Measurements from ENCODE around the gene REN.
A peak's percentile ranks its signal among the peaks of the same experiment; 100 is the strongest.

The REN gene

GRCh38 chr1:204188959-204189639, 23.0 kb upstream of the REN start:
- H3K9ac ChIP-seq (ENCODE audit: low read length), result no peak overlapping the region
- H3K36me3 ChIP-seq (ENCODE audit: control insufficient read depth, insufficient read depth, low read length, severe bottlenecking), result no peaks in the 10 kb centered on the region
- no peak overlapping the region for H3K4me3 ChIP-seq (ENCODE audit: low read length)
- no peak for DNase-seq (ENCODE audit: low read depth)
- H3K9me3 ChIP-seq (ENCODE audit: control insufficient read depth, low read length), result no peaks in the 10 kb centered on the region
- peaks cover 68% of the 10 kb centered on the region for H3K27me3 ChIP-seq (replicated peaks; ENCODE audit: control insufficient read depth, insufficient read depth, low read length)
- H3K4me1 ChIP-seq (ENCODE audit: control insufficient read depth, insufficient read depth, low read length), result no peaks in the 10 kb centered on the region

GRCh38 chr1:204186597-204186996, 20.5 kb upstream of the REN start:
- DNase-seq (ENCODE audit: low read depth), result no peak
- H3K9ac ChIP-seq (ENCODE audit: low read length), result no peak overlapping the region
- no peaks in the 10 kb centered on the region for H3K36me3 ChIP-seq (ENCODE audit: control insufficient read depth, insufficient read depth, low read length, severe bottlenecking)
- no peaks in the 10 kb centered on the region for H3K9me3 ChIP-seq (ENCODE audit: control insufficient read depth, low read length)
- peaks cover 54% of the 10 kb centered on the region for H3K27me3 ChIP-seq (replicated peaks; ENCODE audit: control insufficient read depth, insufficient read depth, low read length)
- H3K4me3 ChIP-seq (ENCODE audit: low read length), result no peak overlapping the region
- H3K4me1 ChIP-seq (ENCODE audit: control insufficient read depth, insufficient read depth, low read length), result no peaks in the 10 kb centered on the region

- no peak overlapping the region for H3K9ac ChIP-seq (ENCODE audit: low read length)
- no peaks in the 10 kb centered on the region for H3K4me1 ChIP-seq (ENCODE audit: control insufficient read depth, insufficient read depth, low read length)
- H3K27me3 ChIP-seq (replicated peaks; ENCODE audit: control insufficient read depth, insufficient read depth, low read length), result peaks cover 52% of the 10 kb centered on the region
- DNase-seq (ENCODE audit: low read depth), result no peak
- no peaks in the 10 kb centered on the region for H3K9me3 ChIP-seq (ENCODE audit: control insufficient read depth, low read length)
- H3K4me3 ChIP-seq (ENCODE audit: low read length), result no peak overlapping the region
- H3K36me3 ChIP-seq (ENCODE audit: control insufficient read depth, insufficient read depth, low read length, severe bottlenecking), result no peaks in the 10 kb centered on the region
These were observed 15.0 kb upstream of the REN start for GRCh38 chr1:204181116-204181515.

GRCh38 chr1:204180133-204180532, 14.0 kb upstream of the REN start:
- Histone ChIP-seq H3K9ac (ENCODE audit: low read length) (no peak overlapping the region), H3K4me1 (ENCODE audit: control insufficient read depth, insufficient read depth, low read length) (no peaks in the 10 kb centered on the region), H3K36me3 (ENCODE audit: control insufficient read depth, insufficient read depth, low read length, severe bottlenecking) (no peaks in the 10 kb centered on the region), H3K27me3 (replicated peaks; ENCODE audit: control insufficient read depth, insufficient read depth, low read length) (peaks cover 57% of the 10 kb centered on the region), H3K9me3 (ENCODE audit: control insufficient read depth, low read length) (no peaks in the 10 kb centered on the region), H3K4me3 (ENCODE audit: low read length) (no peak overlapping the region)
- no peak for DNase-seq (ENCODE audit: low read depth)

GRCh38 chr1:204178487-204179281, 12.5 kb upstream of the REN start:
- Histone ChIP-seq H3K36me3 (ENCODE audit: control insufficient read depth, insufficient read depth, low read length, severe bottlenecking) (no peaks in the 10 kb centered on the region), H3K9me3 (ENCODE audit: control insufficient read depth, low read length) (no peaks in the 10 kb centered on the region), H3K4me1 (ENCODE audit: control insufficient read depth, insufficient read depth, low read length) (no peaks in the 10 kb centered on the region), H3K4me3 (ENCODE audit: low read length) (no peak overlapping the region), H3K9ac (ENCODE audit: low read length) (no peak overlapping the region), H3K27me3 (replicated peaks; ENCODE audit: control insufficient read depth, insufficient read depth, low read length) (peaks cover 63% of the 10 kb centered on the region)
- DNase-seq (ENCODE audit: low read depth), result no peak

- no peak overlapping the region for H3K4me3 ChIP-seq (ENCODE audit: low read length)
- H3K4me1 ChIP-seq (ENCODE audit: control insufficient read depth, insufficient read depth, low read length), result no peaks in the 10 kb centered on the region
- no peaks in the 10 kb centered on the region for H3K9me3 ChIP-seq (ENCODE audit: control insufficient read depth, low read length)
- no peak overlapping the region for H3K9ac ChIP-seq (ENCODE audit: low read length)
- DNase-seq (ENCODE audit: low read depth), result no peak
- no peaks in the 10 kb centered on the region for H3K36me3 ChIP-seq (ENCODE audit: control insufficient read depth, insufficient read depth, low read length, severe bottlenecking)
- H3K27me3 ChIP-seq (replicated peaks; ENCODE audit: control insufficient read depth, insufficient read depth, low read length), result peaks cover 57% of the 10 kb centered on the region
These were observed 11.0 kb upstream of the REN start for GRCh38 chr1:204177133-204177532.

GRCh38 chr1:204176049-204176448, 9.9 kb upstream of the REN start:
- H3K36me3 ChIP-seq (ENCODE audit: control insufficient read depth, insufficient read depth, low read length, severe bottlenecking), result no peaks in the 10 kb centered on the region
- DNase-seq (ENCODE audit: low read depth), result no peak

GRCh38 chr1:204174958-204175357, 8.8 kb upstream of the REN start:
- no peak for DNase-seq (ENCODE audit: low read depth)
- Histone ChIP-seq H3K4me1 (ENCODE audit: control insufficient read depth, insufficient read depth, low read length) (no peaks in the 10 kb centered on the region), H3K9me3 (ENCODE audit: control insufficient read depth, low read length) (no peaks in the 10 kb centered on the region), H3K36me3 (ENCODE audit: control insufficient read depth, insufficient read depth, low read length, severe bottlenecking) (no peaks in the 10 kb centered on the region), H3K27me3 (replicated peaks; ENCODE audit: control insufficient read depth, insufficient read depth, low read length) (peaks cover 47% of the 10 kb centered on the region), H3K4me3 (ENCODE audit: low read length) (no peak overlapping the region), H3K9ac (ENCODE audit: low read length) (no peak overlapping the region)

More at GRCh38 chr1:204176049-204176448, 9.9 kb upstream of the REN start:
- H3K4me3 ChIP-seq (ENCODE audit: low read length), result no peak overlapping the region
- no peaks in the 10 kb centered on the region for H3K9me3 ChIP-seq (ENCODE audit: control insufficient read depth, low read length)
- no peak overlapping the region for H3K9ac ChIP-seq (ENCODE audit: low read length)
- peaks cover 51% of the 10 kb centered on the region for H3K27me3 ChIP-seq (replicated peaks; ENCODE audit: control insufficient read depth, insufficient read depth, low read length)
- no peaks in the 10 kb centered on the region for H3K4me1 ChIP-seq (ENCODE audit: control insufficient read depth, insufficient read depth, low read length)

- Histone ChIP-seq H3K36me3 (ENCODE audit: control insufficient read depth, insufficient read depth, low read length, severe bottlenecking) (no peaks in the 10 kb centered on the region), H3K9ac (ENCODE audit: low read length) (no peak overlapping the region), H3K9me3 (ENCODE audit: control insufficient read depth, low read length) (peaks cover 2% of the 10 kb centered on the region), H3K27me3 (replicated peaks; ENCODE audit: control insufficient read depth, insufficient read depth, low read length) (peaks cover 31% of the 10 kb centered on the region), H3K4me3 (ENCODE audit: low read length) (no peak overlapping the region), H3K4me1 (ENCODE audit: control insufficient read depth, insufficient read depth, low read length) (no peaks in the 10 kb centered on the region)
- DNase-seq (ENCODE audit: low read depth), result no peak
These were observed 6.4 kb upstream of the REN start for GRCh38 chr1:204172404-204173029.

GRCh38 chr1:204171751-204172178, 5.6 kb upstream of the REN start:
- Histone ChIP-seq H3K4me3 (ENCODE audit: low read length) (no peak overlapping the region), H3K36me3 (ENCODE audit: control insufficient read depth, insufficient read depth, low read length, severe bottlenecking) (no peaks in the 10 kb centered on the region), H3K4me1 (ENCODE audit: control insufficient read depth, insufficient read depth, low read length) (no peaks in the 10 kb centered on the region), H3K9ac (ENCODE audit: low read length) (no peak overlapping the region), H3K27me3 (replicated peaks; ENCODE audit: control insufficient read depth, insufficient read depth, low read length) (peaks cover 31% of the 10 kb centered on the region), H3K9me3 (ENCODE audit: control insufficient read depth, low read length) (peaks cover 2% of the 10 kb centered on the region)
- DNase-seq (ENCODE audit: low read depth), result peak; percentile 46

GRCh38 chr1:204170494-204171155, 4.5 kb upstream of the REN start:
- Histone ChIP-seq H3K4me3 (ENCODE audit: low read length) (no peak overlapping the region), H3K4me1 (ENCODE audit: control insufficient read depth, insufficient read depth, low read length) (no peaks in the 10 kb centered on the region), H3K9me3 (ENCODE audit: control insufficient read depth, low read length) (peaks cover 2% of the 10 kb centered on the region), H3K9ac (ENCODE audit: low read length) (no peak overlapping the region), H3K36me3 (ENCODE audit: control insufficient read depth, insufficient read depth, low read length, severe bottlenecking) (no peaks in the 10 kb centered on the region), H3K27me3 (replicated peaks; ENCODE audit: control insufficient read depth, insufficient read depth, low read length) (peaks cover 30% of the 10 kb centered on the region)
- DNase-seq (ENCODE audit: low read depth), result no peak
